NCI-H1694 treated with DMSO at 0.1 percent for 48 hours (cell line): ENCODE measurements around the gene TMEM50B.
"Not testable (repeated sequence)": the region's sequence is repeated elsewhere in the genome, so short reads cannot be mapped to it uniquely, and the experiment has no call there.

Experiments used
- DNase-seq: peaks from one replicate; lab custom pipeline; 2025; lab: John Stamatoyannopoulos, UW

TMEM50B gene

DNA sequence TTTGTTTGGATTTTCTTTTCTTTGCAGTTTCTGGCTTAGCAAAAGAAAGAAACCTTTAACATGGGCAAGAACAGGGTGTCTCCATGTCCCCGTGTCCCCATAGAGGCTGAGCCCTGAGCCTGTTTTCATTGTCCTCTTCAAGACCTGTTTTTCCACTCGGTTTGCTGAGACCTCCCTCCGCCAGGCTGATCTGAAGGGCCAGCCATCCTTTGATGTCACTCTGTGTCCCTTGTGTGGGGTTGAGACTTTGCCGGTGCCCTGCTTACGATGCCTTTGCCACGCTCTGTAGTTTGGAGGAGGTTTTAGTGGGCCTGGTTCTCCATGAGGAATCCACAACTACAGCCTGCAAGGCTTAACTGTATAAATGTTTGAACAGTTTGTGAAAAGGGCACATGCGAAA is 52.7 kb downstream of the TMEM50B start:
- no peak for DNase-seq

DNA sequence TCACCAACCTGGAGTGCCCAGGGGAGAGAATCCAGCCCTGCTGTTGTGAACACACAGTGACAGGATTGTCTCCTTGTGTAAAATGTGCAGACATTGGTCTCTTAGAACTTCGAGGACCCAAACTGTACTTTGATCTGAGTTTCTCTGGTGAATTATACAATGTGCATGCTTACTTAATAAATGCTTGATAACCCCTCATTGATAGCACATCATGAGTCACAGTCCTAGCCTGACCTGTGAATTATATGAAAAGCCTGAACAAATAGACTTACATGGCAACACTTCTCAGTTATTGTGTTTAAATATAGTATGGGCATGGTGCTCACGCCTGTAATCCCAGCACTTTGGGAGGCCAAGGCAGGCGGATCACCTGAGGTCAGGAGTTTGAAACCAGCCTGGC is 53.9 kb downstream of the TMEM50B start:
- DNase-seq, result no peak

DNA sequence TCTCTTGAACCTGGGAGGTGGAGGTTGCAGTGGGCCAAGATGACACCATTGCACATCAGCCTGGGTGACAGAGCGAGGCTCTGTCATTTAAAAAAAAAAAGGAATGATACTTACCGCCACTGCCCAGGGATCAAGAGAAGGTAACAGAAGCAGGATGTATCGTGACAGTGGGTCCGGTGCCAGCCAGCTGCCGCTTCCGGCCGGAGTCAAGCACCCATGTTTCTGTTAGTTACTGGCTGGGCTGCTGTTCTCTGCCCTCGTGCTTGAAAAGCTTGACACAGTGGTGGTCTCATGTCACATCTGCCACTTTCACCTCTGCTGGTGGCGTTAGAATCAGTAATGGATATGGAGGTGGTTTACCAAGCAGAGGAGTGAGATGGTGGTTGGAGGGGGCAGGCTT is 55.6 kb downstream of the TMEM50B start:
- no peak for DNase-seq

DNA sequence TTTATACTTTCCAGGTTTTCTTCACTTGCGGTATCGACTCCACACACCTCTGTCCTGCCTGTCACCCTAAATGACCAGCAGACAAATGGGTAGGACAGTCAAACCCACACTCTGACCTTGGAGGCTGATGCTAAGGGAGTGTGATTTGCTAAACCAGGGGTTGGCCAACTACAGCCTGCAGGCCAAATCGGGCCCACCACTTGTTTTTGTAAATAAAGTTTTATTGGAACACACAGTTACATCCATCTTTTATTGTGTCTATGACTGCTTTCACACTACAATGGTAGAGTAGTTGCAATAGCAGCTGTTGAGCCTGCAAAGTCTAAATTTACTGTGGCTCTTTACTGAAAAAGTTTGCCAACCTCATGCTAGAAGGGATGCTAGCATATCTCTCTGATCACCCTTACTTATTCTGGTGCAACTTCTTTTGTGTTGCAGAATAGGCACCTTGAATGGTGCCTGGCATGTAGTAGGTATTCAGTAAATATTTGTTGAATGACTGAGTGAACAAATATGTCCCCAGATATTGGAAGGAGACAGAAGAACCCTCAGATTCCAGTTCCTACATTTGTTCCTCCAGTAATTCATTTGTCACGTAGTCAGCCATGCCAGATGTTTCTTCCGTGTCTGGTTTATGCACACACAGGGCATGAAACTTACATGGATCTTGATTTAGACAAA is 57.9 kb downstream of the TMEM50B start:
- DNase-seq, result no peak

DNA sequence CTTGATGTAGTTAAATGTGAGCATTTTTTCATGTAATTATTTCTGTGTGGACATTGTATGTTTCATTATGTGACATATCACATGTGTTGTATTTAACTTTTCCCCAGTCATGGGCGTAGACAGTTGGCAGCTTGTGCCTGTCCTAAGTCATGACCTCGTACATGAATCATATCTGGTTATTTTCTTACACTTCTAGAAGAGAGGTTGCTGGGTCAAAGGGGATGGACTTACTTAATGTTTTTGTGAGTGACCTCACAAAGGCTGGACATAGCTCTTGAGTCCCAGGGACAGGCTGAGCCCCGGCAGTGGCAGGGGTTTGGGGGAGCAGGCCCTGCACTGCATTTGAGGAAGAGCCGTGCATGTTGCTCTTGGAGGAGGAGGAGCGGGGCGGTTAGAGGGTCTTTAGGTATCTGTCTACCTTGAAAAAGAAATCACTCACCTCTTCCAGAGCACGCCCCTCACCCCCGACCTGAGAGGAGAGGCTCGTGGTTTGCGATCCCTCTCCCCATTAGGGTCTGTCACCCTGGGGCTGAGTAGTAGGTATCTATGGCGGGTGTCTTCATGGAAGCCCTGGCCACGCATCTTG is 60.1 kb downstream of the TMEM50B start:
- DNase-seq, result no peak

DNA sequence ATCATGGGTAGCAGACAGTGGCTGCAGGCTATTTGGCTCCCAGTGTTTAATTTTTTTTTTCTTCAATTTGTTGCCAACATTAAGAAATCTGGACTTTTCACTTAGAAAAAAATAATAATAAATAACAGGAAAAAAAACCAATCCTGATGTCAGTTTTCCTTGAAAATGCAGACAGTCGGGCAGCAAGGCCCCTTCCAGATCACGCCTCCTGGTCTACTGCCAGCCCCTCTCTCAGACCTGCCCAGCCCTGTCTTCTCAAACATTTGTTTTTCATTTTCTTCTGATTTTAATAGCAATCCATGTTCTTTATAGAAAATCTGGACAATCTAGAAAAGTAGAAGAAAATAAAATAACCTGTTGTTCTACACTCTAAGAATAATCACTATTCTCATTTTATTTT is 61.1 kb downstream of the TMEM50B start:
- no peak for DNase-seq

DNA sequence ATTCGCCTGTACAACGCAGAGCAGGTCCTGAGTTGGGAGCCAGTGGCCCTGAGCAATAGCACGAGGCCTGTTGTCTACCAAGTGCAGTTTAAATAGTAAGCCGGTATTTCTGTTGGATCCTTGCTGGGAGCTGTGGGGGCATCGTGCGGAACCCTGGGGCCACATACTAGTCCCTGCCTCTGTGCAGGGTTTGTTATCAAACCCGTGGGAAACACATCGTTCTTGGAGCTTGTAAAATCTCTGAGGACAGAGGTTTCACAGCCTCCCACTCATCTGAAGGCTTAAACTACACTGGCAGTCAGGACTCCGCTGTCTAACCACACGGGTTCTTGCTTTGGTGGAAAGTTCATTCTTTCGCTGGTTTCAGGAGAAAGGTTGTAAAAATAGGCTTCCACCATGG is 64.8 kb downstream of the TMEM50B start:
- no peak for DNase-seq

DNA sequence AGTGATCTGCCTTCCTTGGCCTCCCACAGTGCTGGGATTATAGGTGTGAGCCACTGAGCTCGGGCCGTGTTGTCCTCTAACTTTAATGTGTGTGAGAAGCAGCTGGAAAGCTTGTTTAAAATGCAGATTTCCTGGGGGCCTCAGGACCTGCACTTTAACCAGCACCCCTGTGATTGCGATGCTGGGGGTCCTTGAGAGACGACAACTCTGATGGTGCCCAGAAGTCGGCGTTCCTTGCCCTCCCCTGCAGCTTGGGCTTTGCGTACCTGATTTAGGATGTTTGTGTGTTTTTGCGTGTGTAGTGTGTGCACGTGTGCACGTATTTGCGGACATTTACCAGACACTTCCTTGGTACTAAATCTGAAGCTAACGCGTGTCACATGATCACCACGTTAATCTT is 65.7 kb downstream of the TMEM50B start:
- no peak for DNase-seq

DNA sequence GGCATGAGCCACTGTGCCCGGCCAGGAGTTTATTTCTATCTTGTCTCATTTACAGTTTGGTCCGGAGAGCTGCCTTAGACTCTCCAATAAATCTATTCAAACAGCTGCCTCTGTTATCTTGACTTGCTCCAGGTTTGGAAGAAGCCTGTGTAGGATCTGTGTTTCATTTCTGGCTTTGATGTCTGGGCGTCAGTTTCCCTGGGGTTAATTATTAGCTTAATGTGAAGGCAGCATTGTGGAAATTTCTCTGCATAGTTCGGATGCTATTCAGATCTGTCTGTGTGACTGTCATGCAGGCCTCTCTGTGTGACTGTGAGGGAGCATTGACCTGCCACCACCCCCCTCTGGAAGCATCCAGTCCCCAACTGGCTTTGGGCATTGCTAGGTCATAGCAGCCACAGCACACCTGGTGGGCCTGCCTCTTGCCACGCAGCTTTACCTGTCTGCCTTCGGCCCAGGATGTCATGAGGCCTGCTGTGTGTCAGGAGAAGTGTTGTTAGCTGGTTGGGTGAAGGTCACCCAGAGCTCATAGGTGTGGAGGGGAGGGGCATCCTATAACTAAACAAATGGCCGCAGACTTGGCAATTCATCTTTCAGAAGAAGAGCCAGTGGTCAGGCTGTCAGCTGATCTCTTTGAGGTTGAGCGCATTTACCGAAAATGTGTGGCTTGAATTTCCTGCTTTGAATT is 66.8 kb downstream of the TMEM50B start:
- DNase-seq, result no peak

DNA sequence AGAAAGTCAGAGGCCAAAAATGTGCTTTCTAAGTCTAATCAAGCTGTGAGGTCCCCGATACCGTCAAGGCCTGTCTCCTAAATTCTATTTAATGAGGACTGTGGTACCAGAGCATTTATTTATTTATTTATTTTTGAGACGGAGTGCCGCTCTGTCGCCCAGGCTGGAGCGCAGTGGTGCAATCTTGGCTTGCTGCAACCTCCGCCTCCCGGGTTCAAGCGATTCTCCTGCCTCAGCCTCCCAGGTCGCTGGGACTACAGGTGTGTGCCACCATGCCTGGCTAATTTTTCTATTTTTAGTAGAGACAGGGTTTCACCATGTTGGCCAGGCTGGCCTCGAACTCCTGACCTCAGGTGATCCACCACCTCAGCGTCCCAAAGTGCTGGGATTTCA is 67.3 kb downstream of the TMEM50B start:
- not testable (repeated sequence) for DNase-seq

DNA sequence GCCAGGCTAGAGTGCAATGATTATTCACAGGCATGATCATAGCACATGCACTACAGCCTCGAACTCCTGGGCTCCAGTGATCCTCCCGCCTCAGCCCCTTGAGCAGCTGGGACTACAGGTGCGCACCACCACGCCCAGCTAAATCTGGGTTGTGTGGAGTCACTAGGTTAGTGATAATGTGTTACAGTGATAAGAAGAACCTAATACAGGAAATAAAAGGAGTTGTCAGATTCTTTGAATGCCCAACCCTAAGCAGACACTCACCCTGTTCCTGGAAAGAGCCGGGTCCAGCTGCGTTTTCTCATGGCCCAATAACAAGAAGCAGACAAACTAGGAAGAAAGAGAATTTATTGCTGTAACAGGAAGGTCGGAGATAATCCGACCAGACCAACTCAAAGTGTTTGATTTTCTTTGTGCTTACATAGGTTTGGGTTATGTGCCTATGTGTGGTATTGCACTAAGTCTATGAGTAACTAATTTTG is 67.8 kb downstream of the TMEM50B start:
- DNase-seq, result no peak

DNA sequence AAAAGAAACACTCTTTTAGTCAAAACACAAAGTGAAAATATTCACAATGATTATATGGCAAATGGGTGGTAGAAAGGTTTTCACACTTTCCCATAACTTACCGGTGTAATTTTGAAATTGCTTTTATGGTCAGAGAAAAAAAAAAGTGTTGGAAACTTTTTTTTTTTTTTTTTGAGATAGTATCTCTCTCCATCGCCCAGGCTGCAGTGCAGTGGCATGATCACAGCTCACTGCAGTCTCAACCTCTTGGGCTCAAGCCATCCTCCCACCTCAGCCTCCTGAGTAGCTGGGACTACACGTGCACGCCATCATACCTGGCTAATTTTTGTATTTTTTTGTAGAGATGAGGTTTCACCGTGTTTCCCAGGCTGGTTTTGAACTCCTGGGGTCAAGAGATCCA is 73.3 kb downstream of the TMEM50B start:
- DNase-seq, result no peak

DNA sequence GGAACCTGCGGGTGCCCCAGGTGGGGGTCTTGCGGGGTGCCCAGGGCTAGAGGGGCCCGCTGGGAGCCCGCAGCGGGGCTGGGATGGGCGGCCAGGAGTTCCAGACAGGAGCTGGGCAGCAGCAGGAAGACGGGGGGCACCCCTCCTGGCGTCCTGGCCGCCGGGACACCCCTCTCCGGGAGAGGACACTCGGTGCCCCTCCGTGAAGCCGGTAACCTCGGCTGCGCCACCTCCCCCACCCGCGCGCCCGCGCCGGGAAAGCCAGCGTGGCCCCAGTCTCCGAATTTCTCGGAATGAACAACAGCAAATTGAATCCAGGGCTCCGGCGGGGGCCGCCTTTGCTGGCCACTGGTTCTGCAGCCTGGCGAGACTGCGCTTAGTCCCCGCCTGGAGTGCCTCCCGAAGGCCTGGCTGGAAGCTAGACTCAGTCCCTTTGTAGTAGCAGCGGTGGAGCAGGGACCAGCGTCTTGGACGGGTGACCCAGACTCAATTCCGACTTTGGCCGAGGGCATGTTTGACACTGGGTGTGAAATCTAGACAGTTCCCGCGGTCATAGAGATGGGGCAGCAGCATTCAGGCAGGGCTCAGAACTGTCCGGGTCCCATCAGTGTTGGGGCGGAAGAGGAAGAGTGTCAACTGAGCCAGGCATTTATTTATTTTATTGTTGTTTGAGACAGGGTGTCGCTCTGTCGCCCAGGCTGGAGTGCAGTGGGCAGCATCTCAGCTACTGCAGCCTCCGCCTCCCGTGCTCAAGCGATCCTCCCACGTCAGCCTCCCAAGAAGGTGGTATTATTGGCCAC is 75.8 kb downstream of the TMEM50B start:
- DNase-seq, result peak; percentile 30

DNA sequence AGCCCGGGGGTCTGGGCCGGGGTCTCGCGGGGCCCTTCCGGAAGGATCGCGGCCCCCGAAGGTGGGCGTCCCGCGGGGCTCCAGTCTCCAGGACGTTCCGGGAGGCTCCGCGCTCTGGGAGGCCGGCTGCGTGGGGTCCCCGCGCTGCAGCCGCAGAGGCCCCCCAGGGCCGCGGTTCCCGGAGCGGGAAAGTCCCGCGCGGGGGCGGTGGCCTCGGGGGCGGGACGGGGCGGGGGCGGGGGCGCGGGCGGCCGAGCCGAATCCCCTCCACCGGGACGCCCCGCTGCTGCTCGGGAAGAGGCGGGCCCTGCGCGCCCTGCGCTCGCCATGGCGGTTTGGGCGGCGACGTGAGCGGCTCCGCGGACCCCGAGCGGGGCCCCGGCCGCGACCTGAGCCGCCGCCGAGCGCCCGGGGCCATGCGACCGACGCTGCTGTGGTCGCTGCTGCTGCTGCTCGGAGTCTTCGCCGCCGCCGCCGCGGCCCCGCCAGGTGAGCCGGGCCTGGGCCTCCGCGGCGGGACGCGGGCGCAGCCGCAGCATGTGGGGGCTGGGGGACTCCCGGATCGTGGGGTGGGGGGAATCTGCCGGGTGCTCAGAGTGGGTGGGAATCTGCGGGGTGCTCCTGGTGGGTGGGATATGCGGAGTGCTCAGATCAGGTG is 76.5 kb downstream of the TMEM50B start, which contains the start of gene IFNGR2:
Gene IFNGR2, plus strand, starts transcription at position 286 of the 658 bp plus-strand sequence. Its CDS starts 131 bp downstream, at position 417.
- DNase-seq, result no peak

DNA sequence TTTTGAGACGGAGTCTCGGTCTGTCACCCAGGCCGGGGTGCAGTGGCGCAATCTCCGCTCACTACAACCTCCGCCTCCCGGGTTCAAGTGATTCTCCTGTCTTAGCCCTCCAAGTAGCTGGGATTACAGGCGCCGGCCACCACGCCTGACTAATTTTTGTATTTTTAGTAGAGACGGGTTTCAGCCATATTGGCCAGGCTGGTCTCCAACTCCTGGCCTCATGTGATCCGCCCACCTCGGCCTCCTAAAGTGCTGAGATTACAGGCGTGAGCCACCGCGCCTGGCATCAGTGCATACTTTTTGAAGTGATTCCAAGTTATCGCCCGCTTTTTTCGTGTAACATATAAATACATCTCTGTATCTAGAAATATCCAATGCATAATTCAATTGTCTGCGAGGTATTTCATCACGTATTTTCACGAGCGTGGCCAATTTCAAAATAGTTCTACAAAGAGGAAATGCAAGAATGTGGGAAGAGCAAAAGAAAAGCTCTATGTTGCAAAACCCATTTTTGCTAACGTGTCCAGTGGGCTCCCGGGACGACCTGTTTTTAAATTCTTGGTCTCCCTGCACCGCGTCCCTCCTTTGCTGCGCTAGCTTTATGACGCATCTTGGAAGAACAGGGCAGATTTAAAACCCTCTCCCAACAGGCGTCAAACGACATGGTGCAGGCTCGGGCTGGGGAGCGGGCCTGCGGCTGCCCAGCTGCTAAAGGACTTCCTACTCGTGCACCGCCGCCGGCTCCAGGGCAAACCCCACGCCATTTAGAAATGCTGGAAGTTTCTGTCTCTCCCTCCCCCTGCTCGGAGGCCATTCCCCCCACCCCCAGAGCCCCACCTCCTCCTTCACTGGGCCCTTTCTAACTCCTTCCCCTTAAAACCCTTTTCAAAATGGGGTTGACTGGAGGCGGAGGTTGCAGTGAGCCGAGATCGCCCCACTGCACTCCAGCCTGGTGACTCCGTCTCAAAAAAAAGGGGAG is 77.5 kb downstream of the TMEM50B start:
- DNase-seq, result no peak

DNA sequence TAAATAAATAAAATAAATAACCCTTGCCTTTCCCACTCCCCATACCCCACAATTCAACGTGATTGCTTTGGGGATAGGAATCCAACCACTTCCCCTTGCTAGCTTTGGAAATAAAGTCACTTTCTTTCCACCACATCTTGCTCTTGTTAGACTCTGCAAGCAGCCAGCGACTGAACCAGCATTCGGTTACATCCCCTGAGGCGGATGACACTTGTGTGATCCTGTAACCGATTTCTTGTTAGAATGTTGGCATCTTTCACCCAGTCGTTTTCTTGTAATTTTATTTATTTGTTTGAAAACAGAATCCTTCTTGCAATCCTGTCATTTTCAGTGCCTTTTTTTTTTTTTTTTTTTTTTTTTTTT is 78.2 kb downstream of the TMEM50B start:
- no peak for DNase-seq
